Neural cell (in vitro differentiated cells): Measurements from ENCODE around the gene ERC2. TPM values are rescaled to one million over a fixed set of nuclear protein-coding genes. Genes with fewer than 3 reads are reported as not detected.

Source experiments
- H2AFZ ChIP-seq: fragments of 200-600, 300-800 bp; sonication (generic), shearing (Covaris generic); 2 replicates; pipeline ENCODE4 v1.6.0; 2014; ENCODE audit warnings: low read depth, mild to moderate bottlenecking, antibody characterized with exemption, low read length, moderate library complexity
- H3F3A ChIP-seq: fragments of 200-600 bp; shearing (Covaris generic); 2 replicates; pipeline ENCODE4 v1.6.1; 2016; ENCODE audit warnings: mild to moderate bottlenecking, moderate library complexity, mixed read lengths, antibody characterized with exemption, low read length; ENCODE audit not compliant: insufficient read depth, poor library complexity, severe bottlenecking
- H3K27ac ChIP-seq: fragments of 200-600, 300-800 bp; sonication (generic), shearing (Covaris generic); 2 replicates; pipeline ENCODE4 v1.5.1; 2014; ENCODE audit warnings: mild to moderate bottlenecking, low read length, moderate library complexity
- H3K27me3 ChIP-seq: fragments of 300-800, 200-600 bp; sonication (generic), shearing (Covaris generic); 2 replicates; pipeline ENCODE4 v1.6.0; 2014; ENCODE audit warnings: mild to moderate bottlenecking, low read depth, low read length, moderate library complexity; ENCODE audit not compliant: insufficient read depth
- H3K36me3 ChIP-seq: fragments of 300-800, 200-600 bp; sonication (generic), shearing (Covaris generic); 2 replicates; pipeline ENCODE4 v1.5.1; 2014; ENCODE audit warnings: mild to moderate bottlenecking, antibody characterized with exemption, low read length, moderate library complexity; ENCODE audit not compliant: insufficient read depth
- H3K4me2 ChIP-seq: fragments of 300-800, 200-600 bp; sonication (generic), shearing (Covaris generic); 2 replicates; pipeline ENCODE4 v1.6.0; 2014; ENCODE audit warnings: mild to moderate bottlenecking, low read length
- H3K4me3 ChIP-seq: fragments of 300-800, 200-600 bp; sonication (generic), shearing (Covaris generic); 2 replicates; pipeline ENCODE4 v1.5.1; 2014; ENCODE audit warnings: mild to moderate bottlenecking, low read length, moderate library complexity
- H3K79me2 ChIP-seq: fragments of 200-600 bp; shearing (Covaris generic); replicated peaks from 2 replicates; pipeline ENCODE4 v1.6.0; 2014; ENCODE audit warnings: mild to moderate bottlenecking, low read length, moderate library complexity; ENCODE audit not compliant: insufficient read depth
- H3K9ac ChIP-seq: fragments of 300-800, 200-600 bp; sonication (generic), shearing (Covaris generic); 2 replicates; pipeline ENCODE4 v1.6.1; 2016; ENCODE audit warnings: mild to moderate bottlenecking, low read length, mixed read lengths
- H3K9me2 ChIP-seq: fragments of 200-600 bp; shearing (Covaris generic); 2 replicates; pipeline ENCODE4 v1.6.1; 2016; ENCODE audit warnings: mild to moderate bottlenecking, low read length, mixed read lengths; ENCODE audit not compliant: insufficient read depth
- H3K9me3 ChIP-seq: fragments of 200-600, 300-800 bp; sonication (generic), shearing (Covaris generic); 2 replicates; pipeline ENCODE4 v1.6.1; 2016; ENCODE audit warnings: mild to moderate bottlenecking, mixed run types, low read length, moderate library complexity, mixed read lengths
- H4K20me1 ChIP-seq: fragments of 200-600 bp; shearing (Covaris generic); 2 replicates; pipeline ENCODE4 v1.6.1; 2016; ENCODE audit warnings: mild to moderate bottlenecking, mixed run types; ENCODE audit not compliant: insufficient read depth
- CTCF ChIP-seq: fragments of 450-650 bp; IDR thresholded peaks from 2 replicates; pipeline ENCODE4 v1.5.1; 2014; ENCODE audit warnings: antibody characterized with exemption, mild to moderate bottlenecking, moderate library complexity; ENCODE audit not compliant: poor library complexity, severe bottlenecking
- EP300 ChIP-seq: fragments of 450-650 bp; conservative IDR thresholded peaks from 2 replicates; pipeline ENCODE4 v1.6.1; 2014; ENCODE audit warnings: antibody characterized with exemption, mild to moderate bottlenecking, moderate library complexity; ENCODE audit not compliant: poor library complexity, severe bottlenecking
- EZH2 ChIP-seq: fragments of 200-600, 300-800 bp; shearing (Covaris generic), sonication (generic); IDR thresholded peaks from 2 replicates; pipeline ENCODE4 v1.6.1; 2014; ENCODE audit warnings: antibody characterized with exemption, low read length, borderline replicate concordance, mild to moderate bottlenecking; ENCODE audit not compliant: insufficient read depth, poor library complexity, severe bottlenecking
- MXI1 ChIP-seq: fragments of 450-650 bp; conservative IDR thresholded peaks from 2 replicates; pipeline ENCODE4 v1.6.1; 2014; ENCODE audit warnings: antibody characterized with exemption, mild to moderate bottlenecking; ENCODE audit not compliant: poor library complexity, severe bottlenecking
- POLR2AphosphoS5 ChIP-seq: IDR thresholded peaks from 2 replicates; pipeline ENCODE4 v1.6.1; 2012
- RAD21 ChIP-seq: fragments of 450-650 bp; conservative IDR thresholded peaks from 2 replicates; pipeline ENCODE4 v1.6.1; 2014; ENCODE audit warnings: antibody characterized with exemption, mild to moderate bottlenecking, moderate library complexity
- REST ChIP-seq: IDR thresholded peaks from 2 replicates; pipeline ENCODE4 v1.6.1; 2012; ENCODE audit warnings: borderline replicate concordance
- SMC3 ChIP-seq: fragments of 450-650 bp; conservative IDR thresholded peaks from 2 replicates; pipeline ENCODE4 v1.6.1; 2014; ENCODE audit warnings: antibody characterized with exemption, mild to moderate bottlenecking, moderate library complexity; ENCODE audit not compliant: poor library complexity
- TAF1 ChIP-seq: IDR thresholded peaks from 2 replicates; pipeline ENCODE4 v1.6.1; 2012; ENCODE audit warnings: low read depth
- polyA plus RNA-seq: library from polyadenylated mRNA; depleted of rRNA; stranded (reverse); fragments of >200 nt; gene quantifications from 2 replicates; pipeline ENCODE4 v1.2.3, GENCODE V29; 2014

ERC2 gene
- polyA plus RNA-seq, 1 donor from 2014 or later, result 60.4 TPM

GRCh38 chr3:55633333-55633732 is 834.9 kb downstream of the ERC2 start:
- no peaks in the 10 kb centered on the region for H3K27me3 ChIP-seq
- H3K4me2 ChIP-seq, result no peak overlapping the region
- no peak overlapping the region for H3K27ac ChIP-seq
- H3K79me2 ChIP-seq, result no peaks in the 10 kb centered on the region
- H3F3A ChIP-seq, result no peaks in the 10 kb centered on the region
- H3K9me3 ChIP-seq, result no peaks in the 10 kb centered on the region
- H3K36me3 ChIP-seq, result no peaks in the 10 kb centered on the region
- H2AFZ ChIP-seq, result no peak overlapping the region
- no peak overlapping the region for H3K9ac ChIP-seq
- TF ChIP-seq CTCF (no peak), REST (no peak), MXI1 (no peak), RAD21 (no peak), POLR2AphosphoS5 (no peak), EZH2 (no peak), TAF1 (no peak), SMC3 (no peak), EP300 (no peak)
- no peaks in the 10 kb centered on the region for H4K20me1 ChIP-seq
- no peaks in the 10 kb centered on the region for H3K9me2 ChIP-seq
- no peak overlapping the region for H3K4me3 ChIP-seq

GRCh38 chr3:55631766-55632331 is 836.4 kb downstream of the ERC2 start:
- TF ChIP-seq POLR2AphosphoS5, result no peak
- TF ChIP-seq CTCF, result no peak
- TF ChIP-seq REST, result no peak
- no peak for TF ChIP-seq RAD21
- no peak for TF ChIP-seq SMC3
- no peak for TF ChIP-seq EZH2
- no peak for TF ChIP-seq TAF1
- no peak for TF ChIP-seq MXI1
- no peak for TF ChIP-seq EP300
- Histone ChIP-seq H4K20me1 (no peaks in the 10 kb centered on the region), H3K9ac (no peak overlapping the region)

More at GRCh38 chr3:55631766-55632331, 836.4 kb downstream of the ERC2 start:
- Histone ChIP-seq H2AFZ (no peak overlapping the region), H3K79me2 (no peaks in the 10 kb centered on the region), H3K9me2 (no peaks in the 10 kb centered on the region), H3K4me3 (no peak overlapping the region), H3K4me2 (no peak overlapping the region), H3K27me3 (no peaks in the 10 kb centered on the region), H3K36me3 (no peaks in the 10 kb centered on the region), H3K27ac (no peak overlapping the region), H3K9me3 (no peaks in the 10 kb centered on the region), H3F3A (no peaks in the 10 kb centered on the region)
